Left ventricle myocardium inferior (tissue), 1 donor: ENCODE results near the gene S100A9. TPM values are rescaled to one million over a fixed set of nuclear protein-coding genes. Genes with fewer than 3 reads are reported as not detected.
A peak's percentile ranks its signal among the peaks of the same experiment; 100 is the strongest.

ENCODE experiments used
- DNase-seq: peaks from one replicate; pipeline ENCODE4 v3.0.0-alpha.2; 2020
- H3K27ac ChIP-seq: fragments of 200-600 bp; replicated peaks from 2 replicates; pipeline ENCODE4 v1.8.0; 2021
- H3K27me3 ChIP-seq: fragments of 200-600 bp; 2 replicates; pipeline ENCODE4 v1.8.0; 2021; ENCODE audit warnings: low read depth
- H3K36me3 ChIP-seq: fragments of 200-600 bp; 2 replicates; pipeline ENCODE4 v1.8.0; 2021
- H3K4me1 ChIP-seq: fragments of 200-600 bp; 2 replicates; pipeline ENCODE4 v1.8.0; 2021
- H3K4me3 ChIP-seq: fragments of 200-600 bp; 2 replicates; pipeline ENCODE4 v1.8.0; 2021; ENCODE audit warnings: mild to moderate bottlenecking, moderate library complexity
- H3K9me3 ChIP-seq: fragments of 200-600 bp; replicated peaks from 2 replicates; pipeline ENCODE4 v1.8.0; 2021
- CTCF ChIP-seq: fragments of 200-600 bp; IDR thresholded peaks from 2 replicates; pipeline ENCODE4 v1.8.0; 2021; ENCODE audit warnings: antibody characterized with exemption, mild to moderate bottlenecking, borderline replicate concordance
- intact Hi-C: fragments of 100-400 bp; cut with micrococcal nuclease; formaldehyde crosslinking; loops from one replicate; pipeline ENCODE4 v1.11.0; 2022
- total RNA-seq: library from RNA; stranded (reverse); fragmentation: NEBNext Ultra II Directional; extraction: Animal tissue kit (Norgen Biotek cat#: 25700); gene quantifications from one replicate; pipeline ENCODE4 v1.2.1, GENCODE V29; 2021
- donor health status: DM: no; HTN: yes; CAD: no; lungs with severe emphysema.

Gene S100A9
- total RNA-seq, 1 donor from 2014 or later = 62.2 TPM

- H3K27ac ChIP-seq = no peak overlapping the region
- H3K4me1 ChIP-seq = peaks cover 10% of the 10 kb centered on the region
- no peaks in the 10 kb centered on the region for H3K36me3 ChIP-seq
- H3K27me3 ChIP-seq = peaks cover 37% of the 10 kb centered on the region
- H3K9me3 ChIP-seq = no peaks in the 10 kb centered on the region
- no peak for DNase-seq
- no peak for TF ChIP-seq CTCF
- intact Hi-C loops = no loop called here
- no peak overlapping the region for H3K4me3 ChIP-seq
Observed at GRCh38 chr1:153393926-153394325, 36.3 kb downstream of the S100A9 start.

GRCh38 chr1:153394391-153394790, 36.7 kb downstream of the S100A9 start:
- intact Hi-C loops = no loop called here

GRCh38 chr1:153395136-153395685, 37.6 kb downstream of the S100A9 start:
- DNase-seq = peak; percentile 37
- intact Hi-C loops = no loop called here
- Histone ChIP-seq H3K27me3 (peaks cover 46% of the 10 kb centered on the region), H3K9me3 (no peaks in the 10 kb centered on the region), H3K4me3 (no peak overlapping the region), H3K4me1 (peaks cover 10% of the 10 kb centered on the region), H3K27ac (no peak overlapping the region), H3K36me3 (no peaks in the 10 kb centered on the region)
- no peak for TF ChIP-seq CTCF

More at GRCh38 chr1:153394391-153394790, 36.7 kb downstream of the S100A9 start:
- H3K27me3 ChIP-seq = peaks cover 41% of the 10 kb centered on the region
- H3K4me1 ChIP-seq = peaks cover 10% of the 10 kb centered on the region
- H3K27ac ChIP-seq = no peak overlapping the region
- H3K36me3 ChIP-seq = no peaks in the 10 kb centered on the region
- H3K9me3 ChIP-seq = no peaks in the 10 kb centered on the region
- H3K4me3 ChIP-seq = no peak overlapping the region
- no peak for TF ChIP-seq CTCF
- no peak for DNase-seq

- Histone ChIP-seq H3K4me1 (peaks cover 10% of the 10 kb centered on the region), H3K27me3 (peaks cover 48% of the 10 kb centered on the region), H3K4me3 (no peak overlapping the region), H3K36me3 (no peaks in the 10 kb centered on the region), H3K9me3 (no peaks in the 10 kb centered on the region), H3K27ac (no peak overlapping the region)
- TF ChIP-seq CTCF = no peak
- DNase-seq = no peak
- intact Hi-C loops = no loop called here
Observed at GRCh38 chr1:153395776-153396175, 38.1 kb downstream of the S100A9 start.

GRCh38 chr1:153396461-153396860, 38.8 kb downstream of the S100A9 start:
- no peaks in the 10 kb centered on the region for H3K36me3 ChIP-seq
- no peak overlapping the region for H3K27ac ChIP-seq
- DNase-seq = no peak
- H3K4me1 ChIP-seq = peaks cover 5% of the 10 kb centered on the region
- no peaks in the 10 kb centered on the region for H3K9me3 ChIP-seq
- H3K4me3 ChIP-seq = no peak overlapping the region
- TF ChIP-seq CTCF = no peak
- intact Hi-C loops = no loop called here
- peaks cover 48% of the 10 kb centered on the region for H3K27me3 ChIP-seq
